ENCODE results near the gene PPP1R12B.
"Not testable (repeated sequence)": the region's sequence is repeated elsewhere in the genome, so short reads cannot be mapped to it uniquely, and the experiment has no call there.

GRCh38 chr1:202546377-202546776, 197.9 kb downstream of the PPP1R12B start:
- TF ChIP-seq CTCF (conservative IDR thresholded peaks at IDR 0.05); EZH2 (IDR thresholded peaks at IDR 0.05; ENCODE audit: low read depth): not testable (repeated sequence)
